ENCODE measurements around the gene LINC01488.

LINC01488 gene

GRCh38 chr11:69474736-69475135, 6.7 kb upstream of the LINC01488 start:
- H3K79me2 ChIP-seq (ENCODE audit: control insufficient read depth, low read length), result no peaks in the 10 kb centered on the region
- H3K27me3 ChIP-seq (ENCODE audit: control insufficient read depth, low read length), result no peaks in the 10 kb centered on the region
- no peak overlapping the region for H3K4me2 ChIP-seq (ENCODE audit: low read length)
- H4K20me1 ChIP-seq (ENCODE audit: control insufficient read depth, insufficient read depth, low read depth, low read length), result no peaks in the 10 kb centered on the region
- H3K4me3 ChIP-seq (ENCODE audit: low read length), result no peak overlapping the region
- no peaks in the 10 kb centered on the region for H3F3A ChIP-seq (ENCODE audit: control insufficient read depth, insufficient read depth)
- H3K36me3 ChIP-seq (ENCODE audit: control insufficient read depth, low read length), result no peaks in the 10 kb centered on the region
- no peaks in the 10 kb centered on the region for H3K4me1 ChIP-seq (ENCODE audit: control insufficient read depth, low read length)
- H3K9me2 ChIP-seq (replicated peaks; ENCODE audit: control insufficient read depth, low read length), result no peaks in the 10 kb centered on the region
- no peaks in the 10 kb centered on the region for H3K9me3 ChIP-seq (ENCODE audit: control insufficient read depth, insufficient read depth, low read length)
- no peak overlapping the region for H3K27ac ChIP-seq (ENCODE audit: low read depth, low read length)
- no peak for TF ChIP-seq EZH2phosphoT487 (IDR thresholded peaks at IDR 0.05; ENCODE audit: borderline replicate concordance, low read length)
- no peak for TF ChIP-seq CTCF (IDR thresholded peaks at IDR 0.05; ENCODE audit: low read depth, low read length, poor library complexity, severe bottlenecking)

GRCh38 chr11:69475141-69475865, 6.2 kb upstream of the LINC01488 start:
- TF ChIP-seq CTCF (IDR thresholded peaks at IDR 0.05; ENCODE audit: low read depth, low read length, poor library complexity, severe bottlenecking) (no peak), EZH2phosphoT487 (IDR thresholded peaks at IDR 0.05; ENCODE audit: borderline replicate concordance, low read length) (no peak)
- no peaks in the 10 kb centered on the region for H3K9me2 ChIP-seq (replicated peaks; ENCODE audit: control insufficient read depth, low read length)
- no peaks in the 10 kb centered on the region for H3K36me3 ChIP-seq (ENCODE audit: control insufficient read depth, low read length)
- H3K4me1 ChIP-seq (ENCODE audit: control insufficient read depth, low read length), result no peaks in the 10 kb centered on the region
- H3K4me3 ChIP-seq (ENCODE audit: low read length), result no peak overlapping the region
- no peaks in the 10 kb centered on the region for H4K20me1 ChIP-seq (ENCODE audit: control insufficient read depth, insufficient read depth, low read depth, low read length)
- no peaks in the 10 kb centered on the region for H3K79me2 ChIP-seq (ENCODE audit: control insufficient read depth, low read length)
- no peaks in the 10 kb centered on the region for H3F3A ChIP-seq (ENCODE audit: control insufficient read depth, insufficient read depth)
- no peak overlapping the region for H3K27ac ChIP-seq (ENCODE audit: low read depth, low read length)
- H3K27me3 ChIP-seq (ENCODE audit: control insufficient read depth, low read length), result no peaks in the 10 kb centered on the region
- H3K9me3 ChIP-seq (ENCODE audit: control insufficient read depth, insufficient read depth, low read length), result no peaks in the 10 kb centered on the region
- H3K4me2 ChIP-seq (ENCODE audit: low read length), result no peak overlapping the region

GRCh38 chr11:69475866-69476471, 5.5 kb upstream of the LINC01488 start:
- Histone ChIP-seq H3K4me1 (ENCODE audit: control insufficient read depth, low read length) (no peaks in the 10 kb centered on the region), H3K9me2 (replicated peaks; ENCODE audit: control insufficient read depth, low read length) (no peaks in the 10 kb centered on the region), H3F3A (ENCODE audit: control insufficient read depth, insufficient read depth) (no peaks in the 10 kb centered on the region), H3K4me2 (ENCODE audit: low read length) (no peak overlapping the region), H3K27ac (ENCODE audit: low read depth, low read length) (no peak overlapping the region), H4K20me1 (ENCODE audit: control insufficient read depth, insufficient read depth, low read depth, low read length) (no peaks in the 10 kb centered on the region), H3K27me3 (ENCODE audit: control insufficient read depth, low read length) (no peaks in the 10 kb centered on the region), H3K36me3 (ENCODE audit: control insufficient read depth, low read length) (no peaks in the 10 kb centered on the region), H3K79me2 (ENCODE audit: control insufficient read depth, low read length) (no peaks in the 10 kb centered on the region), H3K9me3 (ENCODE audit: control insufficient read depth, insufficient read depth, low read length) (no peaks in the 10 kb centered on the region), H3K4me3 (ENCODE audit: low read length) (no peak overlapping the region)
- TF ChIP-seq CTCF (IDR thresholded peaks at IDR 0.05; ENCODE audit: low read depth, low read length, poor library complexity, severe bottlenecking) (no peak), EZH2phosphoT487 (IDR thresholded peaks at IDR 0.05; ENCODE audit: borderline replicate concordance, low read length) (no peak)

Measured in DOHH2 (cell line).